Measurements from ENCODE around the gene ESRRA.

DNA sequence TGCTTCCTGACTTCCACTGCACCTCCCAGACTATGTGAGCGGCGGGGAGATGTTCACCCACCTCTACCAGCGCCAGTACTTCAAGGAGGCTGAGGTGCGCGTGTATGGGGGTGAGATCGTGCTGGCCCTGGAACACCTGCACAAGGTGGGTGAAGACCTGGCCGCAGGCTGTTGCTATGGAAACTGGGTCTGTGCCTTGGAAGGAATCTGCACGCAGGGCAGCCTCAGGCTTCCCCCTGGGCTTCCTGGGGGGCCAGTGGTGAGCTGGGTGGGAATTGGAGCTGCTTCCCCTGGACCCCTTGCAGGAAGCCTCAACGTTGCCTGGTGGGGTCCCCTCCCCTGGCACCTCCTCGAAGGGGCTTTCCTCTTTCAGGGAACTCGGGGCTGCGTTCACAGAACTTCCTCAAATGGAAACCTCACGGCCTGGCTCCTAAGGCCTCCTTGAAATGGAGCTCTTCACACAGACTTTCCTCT, 55.2 kb downstream of the ESRRA start:
- TF ChIP-seq GABPA (IDR thresholded peaks at IDR 0.05; ENCODE audit: borderline replicate concordance, insufficient read depth, low read length) (no peak), POLR2AphosphoS5 (IDR thresholded peaks at IDR 0.05; ENCODE audit: low read depth, low read length) (no peak)
- TF ChIP-seq, protein P1, sequence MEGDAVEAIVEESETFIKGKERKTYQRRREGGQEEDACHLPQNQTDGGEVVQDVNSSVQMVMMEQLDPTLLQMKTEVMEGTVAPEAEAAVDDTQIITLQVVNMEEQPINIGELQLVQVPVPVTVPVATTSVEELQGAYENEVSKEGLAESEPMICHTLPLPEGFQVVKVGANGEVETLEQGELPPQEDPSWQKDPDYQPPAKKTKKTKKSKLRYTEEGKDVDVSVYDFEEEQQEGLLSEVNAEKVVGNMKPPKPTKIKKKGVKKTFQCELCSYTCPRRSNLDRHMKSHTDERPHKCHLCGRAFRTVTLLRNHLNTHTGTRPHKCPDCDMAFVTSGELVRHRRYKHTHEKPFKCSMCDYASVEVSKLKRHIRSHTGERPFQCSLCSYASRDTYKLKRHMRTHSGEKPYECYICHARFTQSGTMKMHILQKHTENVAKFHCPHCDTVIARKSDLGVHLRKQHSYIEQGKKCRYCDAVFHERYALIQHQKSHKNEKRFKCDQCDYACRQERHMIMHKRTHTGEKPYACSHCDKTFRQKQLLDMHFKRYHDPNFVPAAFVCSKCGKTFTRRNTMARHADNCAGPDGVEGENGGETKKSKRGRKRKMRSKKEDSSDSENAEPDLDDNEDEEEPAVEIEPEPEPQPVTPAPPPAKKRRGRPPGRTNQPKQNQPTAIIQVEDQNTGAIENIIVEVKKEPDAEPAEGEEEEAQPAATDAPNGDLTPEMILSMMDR (IDR thresholded peaks at IDR 0.05; ENCODE audit: control extremely low read depth in 1 of 3, insufficient read depth in 1 of 3, low read depth in 1 of 3, low read length in 3 of 3): no peak
